HG02870 (cell line): Measurements from ENCODE around the gene S100B.
"Not testable (repeated sequence)": the region's sequence is repeated elsewhere in the genome, so short reads cannot be mapped to it uniquely, and the experiment has no call there.

Experiments used
- ATAC-seq: cut with Tn5 transposase; IDR thresholded peaks from one replicate; pipeline ENCODE4 v1.9.1; 2021; ENCODE audit warnings: mild to moderate bottlenecking, moderate library complexity; ENCODE audit not compliant: unreplicated experiment

The S100B gene

GRCh38 chr21:46604329-46604974, 430 bp downstream of the S100B start:
- ATAC-seq = no peak

- no peak for ATAC-seq
Measured at GRCh38 chr21:46603228-46603627, 1.7 kb downstream of the S100B start.

GRCh38 chr21:46600978-46601377, 3.9 kb downstream of the S100B start:
- no peak for ATAC-seq

GRCh38 chr21:46600305-46600704, 4.6 kb downstream of the S100B start:
- no peak for ATAC-seq

- no peak for ATAC-seq
Measured at GRCh38 chr21:46598581-46599572, 6.0 kb downstream of the S100B start.

GRCh38 chr21:46597896-46598343, 7.0 kb downstream of the S100B start:
- no peak for ATAC-seq

GRCh38 chr21:46597031-46597430, 7.9 kb downstream of the S100B start:
- ATAC-seq = no peak

GRCh38 chr21:46596201-46596600, 8.7 kb downstream of the S100B start:
- ATAC-seq = no peak

GRCh38 chr21:46594276-46594675, 10.6 kb downstream of the S100B start:
- no peak for ATAC-seq

GRCh38 chr21:46585191-46585953, 19.5 kb downstream of the S100B start:
- ATAC-seq = no peak

- ATAC-seq = no peak
Measured at GRCh38 chr21:46581780-46582307, 23.0 kb downstream of the S100B start.

GRCh38 chr21:46579394-46579793, 25.5 kb downstream of the S100B start:
- not testable (repeated sequence) for ATAC-seq

- not testable (repeated sequence) for ATAC-seq
Measured at GRCh38 chr21:46577786-46578185, 27.1 kb downstream of the S100B start.

- ATAC-seq = no peak
Measured at GRCh38 chr21:46572850-46573249, 32.0 kb downstream of the S100B start.

GRCh38 chr21:46570631-46571030, 34.3 kb downstream of the S100B start:
- no peak for ATAC-seq

- ATAC-seq = no peak
Measured at GRCh38 chr21:46570119-46570518, 34.8 kb downstream of the S100B start.

GRCh38 chr21:46569081-46569480, 35.8 kb downstream of the S100B start:
- no peak for ATAC-seq

- ATAC-seq = no peak
Measured at GRCh38 chr21:46568562-46568961, 36.3 kb downstream of the S100B start.

GRCh38 chr21:46567348-46567747, 37.5 kb downstream of the S100B start:
- no peak for ATAC-seq

- no peak for ATAC-seq
Measured at GRCh38 chr21:46564391-46564790, 40.5 kb downstream of the S100B start.
